HUES48 (cell line): Measurements from ENCODE around the gene DIAPH3.

Source experiments
- H3K27ac ChIP-seq: one replicate; pipeline ENCODE4 v1.7.0; 2013; ENCODE audit warnings: low read depth, low read length, inconsistent platforms
- H3K27me3 ChIP-seq: 2 replicates; pipeline ENCODE4 v1.6.1; 2013; ENCODE audit warnings: mild to moderate bottlenecking, low read length; ENCODE audit not compliant: control insufficient read depth, insufficient read depth
- H3K36me3 ChIP-seq: 2 replicates; pipeline ENCODE4 v1.6.1; 2013; ENCODE audit warnings: low read length; ENCODE audit not compliant: control insufficient read depth, insufficient read depth
- H3K4me1 ChIP-seq: 2 replicates; pipeline ENCODE4 v1.6.1; 2013; ENCODE audit warnings: mild to moderate bottlenecking, low read length; ENCODE audit not compliant: control insufficient read depth, insufficient read depth
- H3K4me3 ChIP-seq: 2 replicates; pipeline ENCODE4 v1.5.1; 2013; ENCODE audit warnings: mild to moderate bottlenecking, low read depth, low read length
- H3K9ac ChIP-seq: 2 replicates; pipeline ENCODE4 v1.6.1; 2013; ENCODE audit warnings: mild to moderate bottlenecking, low read depth, low read length, moderate library complexity
- H3K9me3 ChIP-seq: 2 replicates; pipeline ENCODE4 v1.6.1; 2013; ENCODE audit warnings: low read length; ENCODE audit not compliant: control insufficient read depth, insufficient read depth

Gene DIAPH3

DNA sequence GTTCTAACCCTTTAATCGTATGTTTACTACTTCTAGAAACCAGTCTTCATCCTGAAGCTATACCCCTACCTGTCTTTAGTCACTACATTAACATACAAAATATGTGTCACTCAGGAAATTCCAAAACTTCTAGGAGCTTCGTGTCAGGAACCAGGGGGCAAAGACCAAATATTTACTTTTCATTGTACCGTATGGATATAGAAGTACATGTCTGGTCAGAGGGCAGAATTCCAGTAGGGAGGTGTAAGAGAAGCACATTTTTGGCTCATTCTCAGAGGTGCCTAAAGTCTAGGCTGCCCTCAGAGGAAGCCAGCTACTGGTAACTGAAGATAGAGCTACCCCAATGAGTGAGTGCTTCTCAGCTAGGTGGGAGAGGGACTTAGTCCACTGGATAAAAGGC, 320.7 kb downstream of the DIAPH3 start:
- H3K4me3 ChIP-seq: no peak overlapping the region
- peaks cover 3% of the 10 kb centered on the region; the same call in 1 of the 2 replicates for H3K36me3 ChIP-seq
- H3K27me3 ChIP-seq: no peaks in the 10 kb centered on the region
- no peak overlapping the region for H3K9ac ChIP-seq
- H3K4me1 ChIP-seq: peaks cover 4% of the 10 kb centered on the region; the same call in 1 of the 2 replicates
- no peaks in the 10 kb centered on the region for H3K9me3 ChIP-seq
- H3K27ac ChIP-seq: no peak overlapping the region

DNA sequence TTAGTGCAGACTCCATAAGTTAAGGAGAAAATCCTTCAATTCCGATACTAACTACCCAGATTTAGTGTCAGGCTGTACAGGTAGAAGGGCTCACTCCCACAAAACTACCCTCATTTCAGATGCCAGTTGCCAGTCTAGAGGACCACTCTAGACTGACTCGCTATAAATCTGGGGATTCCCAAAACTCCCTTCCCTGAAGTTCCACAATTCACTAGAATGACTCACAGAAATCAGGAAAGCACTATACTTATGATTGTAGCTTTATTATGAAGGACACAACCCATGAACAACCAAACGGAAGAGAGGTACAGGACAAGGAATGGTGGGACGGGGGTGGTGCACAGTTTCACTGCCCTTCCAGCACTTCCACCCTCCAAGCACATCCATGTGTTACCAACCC, 321.2 kb downstream of the DIAPH3 start:
- H3K36me3 ChIP-seq: peaks cover 3% of the 10 kb centered on the region; the same call in 1 of the 2 replicates
- no peak overlapping the region for H3K27ac ChIP-seq
- no peak overlapping the region for H3K4me3 ChIP-seq
- H3K4me1 ChIP-seq: peaks cover 4% of the 10 kb centered on the region; the same call in 1 of the 2 replicates
- H3K27me3 ChIP-seq: no peaks in the 10 kb centered on the region
- no peaks in the 10 kb centered on the region for H3K9me3 ChIP-seq
- H3K9ac ChIP-seq: no peak overlapping the region

DNA sequence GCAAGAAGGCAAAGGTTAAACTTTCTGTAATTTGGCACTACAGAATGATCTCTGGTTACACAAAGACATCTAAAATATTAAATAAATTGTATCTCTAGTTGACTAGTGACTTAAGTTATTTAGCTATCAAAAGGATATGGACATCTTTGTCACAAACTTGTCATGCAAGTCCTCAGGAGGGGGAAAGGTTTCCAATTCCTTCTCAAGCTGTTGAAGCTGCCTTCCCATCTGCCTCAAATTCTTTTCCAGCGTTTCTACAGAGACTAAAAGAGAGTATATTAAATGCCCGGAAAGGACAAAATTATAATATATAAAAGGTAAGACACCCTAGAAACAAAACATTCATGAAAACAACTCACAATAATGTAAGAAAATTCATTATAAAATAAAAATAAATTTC, 324.5 kb downstream of the DIAPH3 start:
- H3K4me1 ChIP-seq: peaks cover 13% of the 10 kb centered on the region
- no peak overlapping the region for H3K4me3 ChIP-seq
- no peaks in the 10 kb centered on the region for H3K27me3 ChIP-seq
- no peak overlapping the region for H3K9ac ChIP-seq
- no peaks in the 10 kb centered on the region for H3K9me3 ChIP-seq
- no peak overlapping the region for H3K27ac ChIP-seq
- H3K36me3 ChIP-seq: peaks cover 3% of the 10 kb centered on the region; the same call in 1 of the 2 replicates

DNA sequence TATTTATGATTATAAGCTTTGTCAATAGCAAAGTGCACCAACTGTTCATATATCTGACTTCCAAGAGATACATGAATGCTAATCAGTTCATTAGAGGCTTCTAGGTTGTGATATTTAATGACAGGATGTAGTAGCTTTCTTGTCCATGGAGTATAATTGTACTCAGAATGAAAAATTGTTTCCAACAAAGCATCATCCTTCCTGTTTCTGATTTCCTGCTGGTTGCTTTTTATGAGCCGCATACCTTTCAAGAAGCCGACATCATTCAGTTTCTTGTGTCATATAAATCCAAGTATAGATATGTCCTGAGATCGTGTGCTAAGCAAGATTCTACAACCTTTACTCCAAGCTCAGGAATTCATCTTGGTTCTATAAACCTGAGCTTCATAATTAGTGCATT, 326.6 kb downstream of the DIAPH3 start:
- no peaks in the 10 kb centered on the region for H3K9me3 ChIP-seq
- no peak overlapping the region for H3K4me3 ChIP-seq
- H3K27me3 ChIP-seq: no peaks in the 10 kb centered on the region
- H3K36me3 ChIP-seq: peaks cover 3% of the 10 kb centered on the region; the same call in 1 of the 2 replicates
- H3K27ac ChIP-seq: no peak overlapping the region
- H3K4me1 ChIP-seq: peaks cover 17% of the 10 kb centered on the region
- H3K9ac ChIP-seq: no peak overlapping the region

DNA sequence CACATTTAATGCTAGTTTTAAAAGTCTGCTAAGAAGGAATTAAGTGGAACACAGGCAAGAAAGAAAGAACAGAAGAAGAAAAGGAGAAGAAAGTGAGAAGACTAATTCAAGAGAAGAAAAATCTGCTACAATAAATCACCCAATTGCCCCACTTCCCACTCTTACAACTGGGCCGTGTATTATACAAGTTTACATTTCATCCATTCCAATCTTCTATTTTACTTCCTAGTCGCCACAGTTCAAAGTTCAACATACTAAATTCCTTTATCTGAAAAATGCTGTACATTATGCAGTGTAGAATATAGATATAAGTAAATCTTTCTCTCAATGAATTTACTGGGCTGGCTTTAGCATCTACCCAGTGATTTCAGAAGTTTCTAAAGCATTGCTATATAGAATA, 328.2 kb downstream of the DIAPH3 start:
- H3K9ac ChIP-seq: no peak overlapping the region
- H3K9me3 ChIP-seq: no peaks in the 10 kb centered on the region
- peaks cover 3% of the 10 kb centered on the region; the same call in 1 of the 2 replicates for H3K36me3 ChIP-seq
- peaks cover 13% of the 10 kb centered on the region for H3K4me1 ChIP-seq
- no peak overlapping the region for H3K27ac ChIP-seq
- no peaks in the 10 kb centered on the region for H3K27me3 ChIP-seq
- no peak overlapping the region for H3K4me3 ChIP-seq

DNA sequence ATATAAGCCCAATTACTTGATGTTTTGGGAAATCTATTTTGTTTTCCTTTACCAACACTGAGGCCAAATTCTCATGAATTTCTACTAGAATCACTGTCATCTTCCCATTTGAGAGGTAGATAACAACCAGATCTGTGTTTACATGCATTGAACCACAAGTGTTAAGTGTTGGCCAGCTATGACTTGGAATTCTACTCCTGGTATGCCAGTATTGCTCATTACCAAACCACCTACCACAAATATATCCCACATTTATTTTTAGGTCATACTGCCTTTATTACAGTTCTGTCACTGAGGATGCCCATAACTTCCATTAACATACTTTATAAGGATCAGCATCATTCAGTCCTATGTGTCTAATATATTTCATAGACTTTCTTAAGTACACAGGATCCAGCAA, 328.9 kb downstream of the DIAPH3 start:
- Histone ChIP-seq H3K4me3 (no peak overlapping the region), H3K9me3 (no peaks in the 10 kb centered on the region), H3K4me1 (peaks cover 13% of the 10 kb centered on the region), H3K27ac (no peak overlapping the region), H3K36me3 (peaks cover 3% of the 10 kb centered on the region; the same call in 1 of the 2 replicates), H3K27me3 (no peaks in the 10 kb centered on the region), H3K9ac (no peak overlapping the region)

DNA sequence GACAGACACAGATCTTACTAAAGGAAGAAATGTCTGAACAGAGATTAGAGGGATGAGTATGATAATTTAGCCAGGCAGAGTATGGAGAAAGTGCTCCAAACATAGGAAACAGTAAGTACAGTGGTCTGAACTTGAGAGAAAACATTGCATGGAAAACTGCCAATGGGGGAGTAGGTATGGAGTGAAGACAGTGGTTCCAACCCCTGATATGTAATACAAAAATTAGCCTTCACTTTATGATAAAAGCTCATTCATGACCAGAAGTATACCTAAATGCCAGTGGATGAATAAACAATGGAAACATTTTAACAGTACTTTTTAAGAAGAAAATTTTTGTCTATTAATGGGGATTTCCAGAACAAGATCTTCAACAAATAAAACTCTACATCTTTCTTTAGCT, 334.0 kb downstream of the DIAPH3 start:
- H3K36me3 ChIP-seq: no peaks in the 10 kb centered on the region
- H3K9me3 ChIP-seq: no peaks in the 10 kb centered on the region
- H3K27me3 ChIP-seq: no peaks in the 10 kb centered on the region
- no peak overlapping the region for H3K9ac ChIP-seq
- H3K4me3 ChIP-seq: no peak overlapping the region
- peaks cover 9% of the 10 kb centered on the region for H3K4me1 ChIP-seq
- no peak overlapping the region for H3K27ac ChIP-seq

DNA sequence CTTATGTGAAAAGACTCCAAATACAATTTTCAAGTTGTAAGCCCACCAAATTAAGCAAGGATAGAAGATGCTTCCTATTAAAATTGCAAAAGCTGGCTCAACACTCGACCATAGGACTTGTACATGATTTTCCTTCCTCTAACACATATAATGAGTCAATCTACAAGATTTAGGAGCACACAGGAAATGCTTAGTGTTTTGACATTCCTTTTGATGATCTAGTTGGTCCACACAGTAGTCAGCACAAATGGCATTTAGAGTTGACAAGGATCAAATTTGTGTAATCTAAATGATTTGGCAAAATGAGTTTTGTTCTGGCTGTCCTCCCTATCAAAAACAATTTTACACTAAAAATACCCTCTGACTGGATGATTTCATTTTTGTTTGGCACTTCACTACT, 340.2 kb downstream of the DIAPH3 start:
- H3K27ac ChIP-seq: no peak overlapping the region
- H3K27me3 ChIP-seq: no peaks in the 10 kb centered on the region
- no peak overlapping the region for H3K4me3 ChIP-seq
- no peaks in the 10 kb centered on the region for H3K9me3 ChIP-seq
- H3K9ac ChIP-seq: no peak overlapping the region
- H3K36me3 ChIP-seq: no peaks in the 10 kb centered on the region
- H3K4me1 ChIP-seq: no peaks in the 10 kb centered on the region

DNA sequence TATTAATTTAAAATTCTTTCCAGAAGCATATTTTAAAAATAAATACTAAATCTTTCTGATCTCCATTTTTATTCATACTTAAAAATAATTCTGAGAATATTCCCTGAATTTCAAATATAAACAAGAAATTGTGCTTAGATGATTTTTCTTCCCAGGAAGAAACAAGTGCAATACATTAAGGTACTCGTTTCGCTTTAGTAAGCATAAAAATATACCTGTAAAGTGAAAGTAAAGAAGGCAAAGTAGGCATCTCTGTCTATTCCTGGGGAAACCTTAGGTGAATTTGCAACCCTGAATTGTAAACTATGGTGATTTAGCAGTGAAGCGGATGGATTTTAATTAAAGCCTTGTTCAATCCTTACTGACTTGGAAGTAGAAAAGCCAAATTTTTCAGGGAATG, 354.2 kb downstream of the DIAPH3 start:
- Histone ChIP-seq H3K4me1 (peaks cover 22% of the 10 kb centered on the region), H3K9me3 (no peaks in the 10 kb centered on the region)

DNA sequence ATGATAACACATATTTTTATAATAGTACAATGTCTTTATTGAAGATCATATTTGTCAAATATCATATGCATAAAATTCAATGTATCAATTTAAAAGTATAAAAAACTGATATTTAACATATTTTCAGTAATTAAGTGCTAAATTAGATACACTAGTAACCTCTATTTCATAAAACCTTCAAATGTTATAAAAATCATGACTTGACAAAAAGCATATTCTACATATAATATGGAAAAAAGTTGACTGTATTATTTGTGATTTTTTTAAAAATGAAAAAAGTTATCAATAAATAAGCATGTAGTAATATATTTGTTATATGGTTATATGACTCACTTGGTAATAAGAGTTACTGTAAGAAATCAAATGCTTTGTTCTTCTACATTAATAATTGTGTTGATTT, 356.9 kb downstream of the DIAPH3 start:
- Histone ChIP-seq H3K4me1 (peaks cover 34% of the 10 kb centered on the region), H3K9me3 (no peaks in the 10 kb centered on the region), H3K4me3 (no peak overlapping the region), H3K27ac (no peak overlapping the region), H3K27me3 (no peaks in the 10 kb centered on the region), H3K36me3 (no peaks in the 10 kb centered on the region), H3K9ac (no peak overlapping the region)

More for the DNA sequence above, 354.2 kb downstream of the DIAPH3 start:
- Histone ChIP-seq H3K9ac (no peak overlapping the region), H3K36me3 (no peaks in the 10 kb centered on the region), H3K27ac (no peak overlapping the region), H3K27me3 (no peaks in the 10 kb centered on the region), H3K4me3 (no peak overlapping the region)

DNA sequence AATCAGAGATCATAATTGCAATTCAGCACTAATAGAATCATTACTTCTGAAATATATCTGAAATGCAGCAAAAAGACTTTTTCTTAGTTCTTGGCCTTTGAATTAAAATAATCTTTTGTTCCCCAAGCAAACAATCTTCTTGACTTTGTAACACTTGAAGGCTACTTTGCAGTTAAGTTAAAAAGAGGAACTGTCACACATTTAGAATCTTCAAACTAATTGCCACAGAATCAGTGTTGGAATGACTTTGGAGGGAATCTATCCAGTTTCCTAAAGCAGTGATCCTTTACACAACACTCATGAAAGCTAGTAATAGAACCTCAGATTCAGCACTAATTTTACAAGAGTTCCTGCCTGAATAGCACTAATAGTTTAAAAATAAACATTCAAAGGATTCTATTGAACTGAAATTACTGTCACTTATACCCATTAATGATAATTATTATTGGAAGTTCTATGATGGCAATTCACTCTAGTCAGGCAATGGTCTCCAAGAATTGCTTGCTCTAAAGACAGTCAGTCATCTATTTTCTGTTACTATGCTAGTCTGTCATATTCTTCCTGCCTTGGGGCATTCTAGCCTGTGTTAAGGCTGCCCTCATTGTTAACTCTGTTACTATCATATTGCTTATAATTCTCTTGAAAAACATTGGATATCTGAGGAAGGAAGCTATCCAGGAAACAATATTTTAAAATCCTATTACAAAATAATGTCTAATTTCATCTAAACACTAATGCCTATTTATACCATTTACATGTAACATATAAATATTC, 362.4 kb downstream of the DIAPH3 start:
- peaks cover 40% of the 10 kb centered on the region for H3K4me1 ChIP-seq
- H3K36me3 ChIP-seq: no peaks in the 10 kb centered on the region
- no peak overlapping the region for H3K27ac ChIP-seq
- no peaks in the 10 kb centered on the region for H3K27me3 ChIP-seq
- H3K4me3 ChIP-seq: no peak overlapping the region
- H3K9ac ChIP-seq: no peak overlapping the region
- no peaks in the 10 kb centered on the region for H3K9me3 ChIP-seq
